H1 (cell line): ENCODE data around the gene SOX1. TPM values are rescaled to one million over a fixed set of nuclear protein-coding genes. Genes with fewer than 3 reads are reported as not detected.

ENCODE experiments used
- CTCF ChIA-PET: fragments of 300-600 bp; sonication (Branson Sonifier 250); formaldehyde crosslinking; loops from one replicate; lab custom pipeline; 2021; ENCODE audit not compliant: partially characterized antibody; lab: Charles Lee
- POLR2A ChIA-PET: fragments of 300-600 bp; sonication (Branson Sonifier 250); formaldehyde crosslinking; loops from one replicate; lab custom pipeline; 2021; ENCODE audit warnings: inconsistent platforms; ENCODE audit not compliant: partially characterized antibody; lab: Charles Lee
- DNase-seq, 2 experiments: peaks; one replicate each; pipeline versions ENCODE4 v3.0.0 to v3.0.0-alpha.2; 2010 to 2022; ENCODE audit warnings: low spot score in 2 of 2, low read depth in 1 of 2, mixed read lengths in 1 of 2
- FAIRE-seq: peaks from 2 replicates; lab custom pipeline; 2011; peaks lifted over from hg19 to GRCh38; lab: Jason Lieb, UNC
- H2AFZ ChIP-seq: 2 replicates; pipeline ENCODE4 v1.8.1; 2012; ENCODE audit warnings: low read length, inconsistent platforms
- H2AK5ac ChIP-seq: 2 replicates; pipeline ENCODE4 v1.6.1; 2013; ENCODE audit warnings: low read depth, low read length
- H2BK120ac ChIP-seq: replicated peaks from 2 replicates; pipeline ENCODE3; 2013; ENCODE audit warnings: low read depth, low read length, inconsistent platforms
- H2BK12ac ChIP-seq: 2 replicates; pipeline ENCODE4 v1.6.1; 2013; ENCODE audit warnings: low read depth, low read length
- H2BK15ac ChIP-seq: 2 replicates; pipeline ENCODE4 v1.6.1; 2013; ENCODE audit warnings: low read length
- H2BK20ac ChIP-seq: 2 replicates; pipeline ENCODE4 v1.6.1; 2013; ENCODE audit warnings: low read length
- H2BK5ac ChIP-seq: 2 replicates; pipeline ENCODE4 v1.6.1; 2013; ENCODE audit warnings: low read depth, low read length
- H3K14ac ChIP-seq: 2 replicates; pipeline ENCODE4 v1.6.1; 2013; ENCODE audit warnings: inconsistent platforms; ENCODE audit not compliant: insufficient read length
- H3K18ac ChIP-seq: 2 replicates; pipeline ENCODE4 v1.6.1; 2013; ENCODE audit warnings: low read length; ENCODE audit errors: extremely low read depth
- H3K23ac ChIP-seq: 2 replicates; pipeline ENCODE4 v1.6.1; 2013; ENCODE audit warnings: inconsistent platforms; ENCODE audit not compliant: insufficient read length
- H3K23me2 ChIP-seq: 2 replicates; pipeline ENCODE4 v1.6.1; 2013; ENCODE audit warnings: low read depth, low read length
- H3K27ac ChIP-seq: 2 replicates; pipeline ENCODE4 v1.6.1; 2011; ENCODE audit warnings: low read depth, low read length, inconsistent platforms
- H3K27me3 ChIP-seq, 4 experiments: replicated peaks in 1 of 4; 1 replicate in 1 of 4; 2 replicates in 3 of 4; pipeline versions ENCODE4 v1.6.1 to v1.8.1; 2011 to 2013; ENCODE audit warnings: low read length in 3 of 4, mild to moderate bottlenecking in 3 of 4, inconsistent platforms in 2 of 4, mixed read lengths in 2 of 4, moderate library complexity in 1 of 4; ENCODE audit not compliant: control insufficient read depth in 3 of 4, insufficient read depth in 3 of 4; ENCODE audit errors: extremely low read depth in 1 of 4
- H3K36me3 ChIP-seq, 4 experiments: 2 replicates each; pipeline versions ENCODE4 v1.6.1 to v1.8.1; 2011 to 2013; ENCODE audit warnings: mild to moderate bottlenecking in 4 of 4, low read length in 3 of 4, moderate library complexity in 2 of 4, control low read depth in 1 of 4, inconsistent platforms in 1 of 4; ENCODE audit not compliant: insufficient read depth in 4 of 4, control insufficient read depth in 2 of 4
- H3K4ac ChIP-seq: replicated peaks from 2 replicates; pipeline ENCODE3; 2013; ENCODE audit warnings: low read length, low read depth, mixed read lengths, inconsistent platforms; ENCODE audit not compliant: insufficient read length
- H3K4me1 ChIP-seq, 4 experiments: replicated peaks in 1 of 4; 1 replicate in 1 of 4; 2 replicates in 3 of 4; pipeline versions ENCODE4 v1.6.1 to v1.8.1; 2011 to 2013; ENCODE audit warnings: low read length in 3 of 4, inconsistent platforms in 2 of 4, mixed read lengths in 1 of 4; ENCODE audit not compliant: insufficient read depth in 4 of 4, control insufficient read depth in 3 of 4
- H3K4me2 ChIP-seq, 2 experiments: 2 replicates each; pipeline versions ENCODE4 v1.6.1 to v1.8.1; 2011 to 2013; ENCODE audit warnings: low read depth in 2 of 2, low read length in 2 of 2, control low read depth in 1 of 2, inconsistent platforms in 1 of 2, mild to moderate bottlenecking in 1 of 2; ENCODE audit not compliant: insufficient read depth in 1 of 2
- H3K4me3 ChIP-seq, 4 experiments: fragments of 200-600, 300-600 bp in 1 of 4; sonication (generic), shearing (Covaris generic), sonication (Bioruptor Twin) in 1 of 4; 2 replicates each; pipeline versions ENCODE4 v1.5.1 to v1.8.1; 2011 to 2016; ENCODE audit warnings: low read length in 4 of 4, low read depth in 3 of 4, control low read depth in 2 of 4, inconsistent platforms in 2 of 4, mild to moderate bottlenecking in 2 of 4, mixed read lengths in 1 of 4, moderate library complexity in 1 of 4; ENCODE audit not compliant: insufficient read depth in 2 of 4; ENCODE audit errors: extremely low read depth in 1 of 4
- H3K56ac ChIP-seq: replicated peaks from 2 replicates; pipeline ENCODE3; 2013; ENCODE audit warnings: low read depth, mild to moderate bottlenecking, mixed read lengths, low read length, inconsistent platforms; ENCODE audit not compliant: insufficient read length
- H3K79me1 ChIP-seq: 2 replicates; pipeline ENCODE4 v1.6.1; 2013; ENCODE audit warnings: low read depth, low read length, control low read depth
- H3K79me2 ChIP-seq, 2 experiments: 2 replicates each; pipeline versions ENCODE4 v1.6.1 to v1.8.1; 2012 to 2013; ENCODE audit warnings: low read length in 2 of 2, mild to moderate bottlenecking in 2 of 2, inconsistent platforms in 1 of 2; ENCODE audit not compliant: insufficient read depth in 2 of 2, control insufficient read depth in 1 of 2
- H3K9ac ChIP-seq, 4 experiments: replicated peaks in 1 of 4; 1 replicate in 1 of 4; 2 replicates in 3 of 4; pipeline versions ENCODE4 v1.6.1 to v1.8.1; 2011 to 2013; ENCODE audit warnings: low read depth in 3 of 4, low read length in 3 of 4, control low read depth in 2 of 4, mild to moderate bottlenecking in 2 of 4, moderate library complexity in 2 of 4, inconsistent platforms in 1 of 4; ENCODE audit errors: extremely low read depth in 1 of 4
- H3K9me3 ChIP-seq, 2 experiments: 2 replicates each; pipeline versions ENCODE4 v1.6.1 to v1.8.1; 2012 to 2013; ENCODE audit warnings: mild to moderate bottlenecking in 2 of 2, moderate library complexity in 2 of 2, control low read depth in 1 of 2, inconsistent platforms in 1 of 2, low read depth in 1 of 2, low read length in 1 of 2, mixed read lengths in 1 of 2; ENCODE audit not compliant: insufficient read depth in 2 of 2
- H4K20me1 ChIP-seq, 2 experiments: replicated peaks in 1 of 2; 2 replicates each; pipeline versions ENCODE3 to v1.8.1; 2011 to 2013; ENCODE audit warnings: inconsistent platforms in 2 of 2, low read length in 2 of 2, mild to moderate bottlenecking in 1 of 2; ENCODE audit not compliant: insufficient read depth in 2 of 2, control insufficient read depth in 1 of 2
- H4K5ac ChIP-seq: 2 replicates; pipeline ENCODE4 v1.6.1; 2013; ENCODE audit warnings: low read length, low read depth, mixed read lengths, inconsistent platforms; ENCODE audit not compliant: insufficient read length
- H4K8ac ChIP-seq: 2 replicates; pipeline ENCODE4 v1.8.0; 2013; ENCODE audit warnings: mild to moderate bottlenecking, moderate library complexity, low read length, inconsistent platforms; ENCODE audit not compliant: insufficient read depth; ENCODE audit errors: extremely low read depth
- H4K91ac ChIP-seq: replicated peaks from 2 replicates; pipeline ENCODE3; 2013; ENCODE audit warnings: low read length, mixed read lengths, inconsistent platforms; ENCODE audit not compliant: insufficient read length
- CHD1 ChIP-seq: IDR thresholded peaks from 2 replicates; pipeline ENCODE4 v1.6.1; 2012; ENCODE audit warnings: low read depth, low read length, improper control_type of control experiment
- CHD2 ChIP-seq: IDR thresholded peaks from 2 replicates; pipeline ENCODE4 v1.6.1; 2012; ENCODE audit warnings: low read length, improper control_type of control experiment
- EGR1 ChIP-seq: IDR thresholded peaks from 2 replicates; pipeline ENCODE4 v1.6.1; 2011; ENCODE audit warnings: low read depth, low read length, borderline replicate concordance
- HDAC2 ChIP-seq, 2 experiments: fragments of 300-600 bp in 1 of 2; sonication (generic) in 1 of 2; IDR thresholded peaks; 2 replicates each; pipeline ENCODE4 v1.6.1; 2011 to 2012; ENCODE audit warnings: low read depth in 2 of 2, low read length in 2 of 2, mild to moderate bottlenecking in 2 of 2, moderate library complexity in 2 of 2, borderline replicate concordance in 1 of 2, inconsistent platforms in 1 of 2
- TAF1 ChIP-seq: IDR thresholded peaks from 2 replicates; pipeline ENCODE4 v1.6.1; 2011; ENCODE audit warnings: mild to moderate bottlenecking, low read depth, low read length
- TCF12 ChIP-seq: IDR thresholded peaks from 2 replicates; pipeline ENCODE4 v1.6.1; 2011; ENCODE audit warnings: low read depth, mild to moderate bottlenecking, low read length
- WGBS, 2 experiments: shearing (Covaris generic) in 1 of 2; methylation state at CpG; one replicate each; pipeline versions ENCODE4 v1.1.6 to v1.1.7; 2013 to 2015; ENCODE audit warnings: low lambda C conversion rate in 2 of 2, mixed read lengths in 2 of 2, inconsistent platforms in 1 of 2, low coverage in 1 of 2, missing lambda C conversion rate in 1 of 2; ENCODE audit not compliant: insufficient replicate concordance in 2 of 2, insufficient coverage in 1 of 2, insufficient read length in 1 of 2; ENCODE audit errors: extremely low coverage in 1 of 2, missing lambda C conversion rate in 1 of 2; 5-methylcytosine and 5-hydroxymethylcytosine counted together
- polyA plus RNA-seq, 7 experiments: library from polyadenylated mRNA; depleted of rRNA in 3 of 7; stranded (reverse) in 5 of 7; unstranded in 2 of 7; fragments of >200 nt in 5 of 7; fragments of 200-250 nt in 2 of 7; gene quantifications; 1 replicate in 5 of 7; 2 replicates in 1 of 7; 4 replicates in 1 of 7; pipeline versions ENCODE4 v1.2.1 to v1.2.3, GENCODE V29; 2011 to 2013; ENCODE audit warnings: missing spikeins in 2 of 7, mixed read lengths in 2 of 7
- total RNA-seq: library from RNA; stranded (reverse); fragmentation: NEBNext Ultra II Directional; extraction: Animal tissue kit (Norgen Biotek cat#: 25700); gene quantifications from 2 replicates; pipeline ENCODE4 v1.2.1, GENCODE V29; 2021
- TF ChIP-seq, protein P1 (sequence below), 3 experiments: IDR thresholded peaks; 1 replicate in 2 of 3; 2 replicates in 1 of 3; pipeline versions ENCODE4 v1.5.1 to v1.6.1; 2011; ENCODE audit warnings: low read length in 3 of 3, mild to moderate bottlenecking in 3 of 3, inconsistent platforms in 2 of 3, low read depth in 1 of 3, moderate library complexity in 1 of 3; ENCODE audit not compliant: insufficient read depth in 1 of 3; ENCODE audit errors: control extremely low read depth in 1 of 3
- TF ChIP-seq, protein P2 (sequence below): IDR thresholded peaks from 2 replicates; pipeline ENCODE4 v1.6.1; 2011; ENCODE audit warnings: low read depth, mild to moderate bottlenecking, low read length; ENCODE audit not compliant: insufficient read depth

Gene SOX1
- total and polyA plus RNA-seq, 2 of the 8 experiments (the other 6 are each of a cell fraction or from before 2014, with no cell fraction given) = 0.03 to 0.09 TPM

DNA sequence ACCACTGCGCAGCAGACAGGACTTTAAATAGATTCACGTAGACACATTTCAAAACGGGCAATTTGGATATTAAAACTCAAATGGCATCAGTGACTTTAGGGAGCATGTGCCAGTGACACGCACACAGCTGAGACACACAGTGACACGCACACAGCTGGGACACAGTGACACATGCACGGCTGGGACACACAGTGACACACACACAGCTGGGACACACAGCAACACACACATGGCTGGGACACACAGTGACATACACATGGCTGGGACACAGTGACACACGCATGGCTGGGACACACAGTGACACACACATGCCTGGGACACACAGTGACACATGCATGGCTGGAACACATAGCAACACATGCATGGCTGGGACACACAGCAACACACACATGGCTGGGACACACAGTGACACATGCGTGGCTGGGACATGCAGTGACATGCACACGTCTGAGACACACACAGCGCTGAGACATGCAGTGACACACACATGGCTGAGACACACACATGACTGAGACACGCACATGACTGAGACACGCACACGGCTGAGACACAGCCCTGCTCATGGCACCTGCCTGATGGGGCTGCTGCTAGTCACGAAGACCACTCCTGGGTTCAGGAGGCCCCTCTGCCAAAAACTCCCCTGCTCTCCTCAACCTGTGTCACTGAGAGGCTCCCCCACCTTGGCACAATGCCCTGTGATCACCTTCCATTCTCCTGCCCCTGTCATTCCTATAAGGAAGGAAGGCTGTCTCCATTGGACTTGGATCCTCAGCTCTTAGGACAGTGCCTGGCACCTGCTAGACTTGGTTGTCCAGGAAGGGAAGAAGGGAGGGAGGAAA, 52.5 kb downstream of the SOX1 start:
- no peaks in the 10 kb centered on the region for H3K9me3 ChIP-seq
- CTCF ChIA-PET = interaction anchor here (0.6 kb wide), 1 partner anchor 1471 kb away, joined by 3 read pairs; no protein-coding TSS in a partner anchor
- H3K23ac ChIP-seq = no peak overlapping the region
- peak overlapping the region; percentile 99 for H2BK15ac ChIP-seq
- peak overlapping the region; percentile 94; the same call in 1 of the 2 replicates for H2BK12ac ChIP-seq
- DNase-seq (no peak), FAIRE-seq (no peak)
- peak overlapping the region; percentile 84 for H4K91ac ChIP-seq
- H3K18ac ChIP-seq = peak overlapping the region; percentile 32; the same call in 1 of the 2 replicates
- H3K4me1 ChIP-seq = peaks cover 0 to 3% (median 1%) of the 10 kb centered on the region in 4 experiments; a peak in 2 of 7 replicates
- H3K36me3 ChIP-seq = no peaks in the 10 kb centered on the region
- peaks cover 0 to 4% (median under 1%) of the 10 kb centered on the region in 4 experiments; a peak in 2 of 7 replicates for H3K27me3 ChIP-seq
- POLR2A ChIA-PET = no interaction called here
- H2BK120ac ChIP-seq = peak overlapping the region; percentile 43
- H3K79me1 ChIP-seq = no peaks in the 10 kb centered on the region
- H2AFZ ChIP-seq = no peak overlapping the region
- WGBS, 2 experiments = 91% methylated on average over 14 of the region's 14 CpGs; no CpG with 5 or more reads in 1 of the 2 experiments
- peak overlapping the region; percentile 99 for H2AK5ac ChIP-seq
- no peak overlapping the region for H4K5ac ChIP-seq
- H3K56ac ChIP-seq = no peak overlapping the region
- H4K20me1 ChIP-seq = peaks cover 0 to 5% of the 10 kb centered on the region in 2 experiments
- no peak overlapping the region for H3K4me3 ChIP-seq
- H3K4me2 ChIP-seq = no peak overlapping the region
- peaks cover 2% of the 10 kb centered on the region; the same call in 1 of the 2 replicates for H3K23me2 ChIP-seq
- H3K14ac ChIP-seq = no peak overlapping the region
- H3K4ac ChIP-seq = peak overlapping the region; percentile 78
- H3K9ac ChIP-seq = no peak overlapping the region; a peak in 1 of 7 replicates
- H4K8ac ChIP-seq = no peak overlapping the region
- H2BK5ac ChIP-seq = peak overlapping the region; percentile 71
- no peak overlapping the region for H3K27ac ChIP-seq
- H3K79me2 ChIP-seq = no peaks in the 10 kb centered on the region
- peak overlapping the region; percentile 90 for H2BK20ac ChIP-seq
- TF ChIP-seq CHD1 = no peak
- TF ChIP-seq, protein P1, sequence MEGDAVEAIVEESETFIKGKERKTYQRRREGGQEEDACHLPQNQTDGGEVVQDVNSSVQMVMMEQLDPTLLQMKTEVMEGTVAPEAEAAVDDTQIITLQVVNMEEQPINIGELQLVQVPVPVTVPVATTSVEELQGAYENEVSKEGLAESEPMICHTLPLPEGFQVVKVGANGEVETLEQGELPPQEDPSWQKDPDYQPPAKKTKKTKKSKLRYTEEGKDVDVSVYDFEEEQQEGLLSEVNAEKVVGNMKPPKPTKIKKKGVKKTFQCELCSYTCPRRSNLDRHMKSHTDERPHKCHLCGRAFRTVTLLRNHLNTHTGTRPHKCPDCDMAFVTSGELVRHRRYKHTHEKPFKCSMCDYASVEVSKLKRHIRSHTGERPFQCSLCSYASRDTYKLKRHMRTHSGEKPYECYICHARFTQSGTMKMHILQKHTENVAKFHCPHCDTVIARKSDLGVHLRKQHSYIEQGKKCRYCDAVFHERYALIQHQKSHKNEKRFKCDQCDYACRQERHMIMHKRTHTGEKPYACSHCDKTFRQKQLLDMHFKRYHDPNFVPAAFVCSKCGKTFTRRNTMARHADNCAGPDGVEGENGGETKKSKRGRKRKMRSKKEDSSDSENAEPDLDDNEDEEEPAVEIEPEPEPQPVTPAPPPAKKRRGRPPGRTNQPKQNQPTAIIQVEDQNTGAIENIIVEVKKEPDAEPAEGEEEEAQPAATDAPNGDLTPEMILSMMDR (IDR thresholded peaks at IDR 0.05; ENCODE audit: control extremely low read depth in 1 of 3, insufficient read depth in 1 of 3, low read depth in 1 of 3, low read length in 3 of 3) = no peak
- no peak for TF ChIP-seq CHD2
- no peak for TF ChIP-seq TAF1
- TF ChIP-seq, protein P2, sequence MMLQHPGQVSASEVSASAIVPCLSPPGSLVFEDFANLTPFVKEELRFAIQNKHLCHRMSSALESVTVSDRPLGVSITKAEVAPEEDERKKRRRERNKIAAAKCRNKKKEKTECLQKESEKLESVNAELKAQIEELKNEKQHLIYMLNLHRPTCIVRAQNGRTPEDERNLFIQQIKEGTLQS = no peak
- TF ChIP-seq EGR1 = no peak
- no peak for TF ChIP-seq TCF12
- no peak for TF ChIP-seq HDAC2 (IDR thresholded peaks at IDR 0.05; ENCODE audit: borderline replicate concordance in 1 of 2, low read depth in 2 of 2, low read length in 2 of 2)
